ENCODE measurements around the gene PSMF1.

DNA sequence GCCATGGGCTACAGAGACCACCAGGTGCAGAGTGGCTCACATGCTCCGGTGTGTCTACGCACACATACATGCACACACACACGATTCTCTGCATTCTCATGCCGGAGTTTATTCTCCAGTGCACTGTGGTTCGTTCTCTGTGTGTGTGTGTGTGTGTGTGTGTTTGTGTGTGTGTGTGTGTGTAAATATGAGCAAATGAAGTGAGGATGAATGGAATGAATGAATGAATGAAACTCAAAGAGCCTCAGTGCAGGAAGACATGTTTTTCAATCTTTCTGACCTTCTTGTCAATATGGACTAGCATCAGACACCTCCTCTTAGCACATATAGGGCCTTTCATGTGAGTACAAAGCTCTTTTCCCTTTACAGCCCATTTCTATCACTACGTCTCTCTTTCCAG is 64.8 kb downstream of the PSMF1 start:
- no peak for TF ChIP-seq POLR2AphosphoS5 (IDR thresholded peaks at IDR 0.05; ENCODE audit: low read depth, low read length)
- no peak for TF ChIP-seq SIN3A (IDR thresholded peaks at IDR 0.05; ENCODE audit: borderline replicate concordance, insufficient read depth, low read length)
- TF ChIP-seq, protein P1, sequence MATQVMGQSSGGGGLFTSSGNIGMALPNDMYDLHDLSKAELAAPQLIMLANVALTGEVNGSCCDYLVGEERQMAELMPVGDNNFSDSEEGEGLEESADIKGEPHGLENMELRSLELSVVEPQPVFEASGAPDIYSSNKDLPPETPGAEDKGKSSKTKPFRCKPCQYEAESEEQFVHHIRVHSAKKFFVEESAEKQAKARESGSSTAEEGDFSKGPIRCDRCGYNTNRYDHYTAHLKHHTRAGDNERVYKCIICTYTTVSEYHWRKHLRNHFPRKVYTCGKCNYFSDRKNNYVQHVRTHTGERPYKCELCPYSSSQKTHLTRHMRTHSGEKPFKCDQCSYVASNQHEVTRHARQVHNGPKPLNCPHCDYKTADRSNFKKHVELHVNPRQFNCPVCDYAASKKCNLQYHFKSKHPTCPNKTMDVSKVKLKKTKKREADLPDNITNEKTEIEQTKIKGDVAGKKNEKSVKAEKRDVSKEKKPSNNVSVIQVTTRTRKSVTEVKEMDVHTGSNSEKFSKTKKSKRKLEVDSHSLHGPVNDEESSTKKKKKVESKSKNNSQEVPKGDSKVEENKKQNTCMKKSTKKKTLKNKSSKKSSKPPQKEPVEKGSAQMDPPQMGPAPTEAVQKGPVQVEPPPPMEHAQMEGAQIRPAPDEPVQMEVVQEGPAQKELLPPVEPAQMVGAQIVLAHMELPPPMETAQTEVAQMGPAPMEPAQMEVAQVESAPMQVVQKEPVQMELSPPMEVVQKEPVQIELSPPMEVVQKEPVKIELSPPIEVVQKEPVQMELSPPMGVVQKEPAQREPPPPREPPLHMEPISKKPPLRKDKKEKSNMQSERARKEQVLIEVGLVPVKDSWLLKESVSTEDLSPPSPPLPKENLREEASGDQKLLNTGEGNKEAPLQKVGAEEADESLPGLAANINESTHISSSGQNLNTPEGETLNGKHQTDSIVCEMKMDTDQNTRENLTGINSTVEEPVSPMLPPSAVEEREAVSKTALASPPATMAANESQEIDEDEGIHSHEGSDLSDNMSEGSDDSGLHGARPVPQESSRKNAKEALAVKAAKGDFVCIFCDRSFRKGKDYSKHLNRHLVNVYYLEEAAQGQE (IDR thresholded peaks at IDR 0.05; ENCODE audit: insufficient read depth in 1 of 2, low read depth in 2 of 2, low read length in 2 of 2), result no peak
- TF ChIP-seq TAF1 (IDR thresholded peaks at IDR 0.05; ENCODE audit: borderline replicate concordance, insufficient read depth, low read length), result no peak
- TF ChIP-seq FOXP2 (optimal IDR thresholded peaks at IDR 0.05; ENCODE audit: borderline replicate concordance, extremely low read depth, extremely low read length, insufficient read depth), result no peak

All from PFSK-1 (cell line).